Lung (tissue), 12 donors: ENCODE data around the gene SMG6. TPM values are rescaled to one million over a fixed set of nuclear protein-coding genes. Genes with fewer than 3 reads are reported as not detected.

Source experiments
- ATAC-seq: fragments of 200-7000 bp; cut with Tn5 transposase; one replicate; pipeline ENCODE4 v1.9.1; 2020; ENCODE audit warnings: moderate number of reproducible peaks; ENCODE audit not compliant: insufficient read depth, low FRiP score
- DNase-seq, 3 donors: peaks; one replicate each; pipeline ENCODE4 v3.0.0-alpha.2; 2013 to 2017
- H3K27ac ChIP-seq, 2 donors: one replicate each; pipeline ENCODE4 v1.5.1; 2013; ENCODE audit warnings: mild to moderate bottlenecking in 2 of 2, moderate library complexity in 2 of 2, control low read depth in 1 of 2, inconsistent platforms in 1 of 2, low read depth in 1 of 2, low read length in 1 of 2
- H3K27me3 ChIP-seq, 3 donors: one replicate each; pipeline ENCODE4 v1.5.1; 2013; ENCODE audit warnings: low read length in 2 of 3; ENCODE audit not compliant: control insufficient read depth in 3 of 3, insufficient read depth in 3 of 3
- H3K36me3 ChIP-seq, 4 donors: one replicate each; pipeline ENCODE4 v1.5.1; 2013; ENCODE audit warnings: low read length in 4 of 4, mild to moderate bottlenecking in 1 of 4, moderate library complexity in 1 of 4; ENCODE audit not compliant: control insufficient read depth in 4 of 4, insufficient read depth in 4 of 4
- H3K4me1 ChIP-seq, 5 donors: one replicate each; pipeline ENCODE4 v1.5.1; 2013; ENCODE audit warnings: low read length in 5 of 5, mild to moderate bottlenecking in 2 of 5, moderate library complexity in 1 of 5; ENCODE audit not compliant: control insufficient read depth in 5 of 5, insufficient read depth in 5 of 5
- H3K4me3 ChIP-seq: one replicate; pipeline ENCODE4 v1.5.1; 2013; ENCODE audit warnings: mild to moderate bottlenecking, control low read depth, moderate library complexity
- H3K9ac ChIP-seq, 2 donors: one replicate each; pipeline ENCODE4 v1.5.1; 2013; ENCODE audit warnings: low read length in 2 of 2, control low read depth in 1 of 2; ENCODE audit not compliant: insufficient read depth in 1 of 2
- H3K9me3 ChIP-seq, 4 donors: one replicate each; pipeline ENCODE4 v1.5.1; 2013; ENCODE audit warnings: low read length in 3 of 4, mild to moderate bottlenecking in 1 of 4, moderate library complexity in 1 of 4; ENCODE audit not compliant: control insufficient read depth in 4 of 4, insufficient read depth in 3 of 4
- CTCF ChIP-seq: IDR thresholded peaks from 2 replicates; pipeline ENCODE4 v1.5.1; 2012; ENCODE audit warnings: mild to moderate bottlenecking; ENCODE audit errors: control extremely low read depth, extremely low read depth
- WGBS, 2 donors: extraction: QIAGEN DNeasy Blood & Tissue Kit; methylation state at CpG; one replicate each; pipeline ENCODE4 v1.1.7; 2013; 5-methylcytosine and 5-hydroxymethylcytosine counted together
- polyA plus RNA-seq, 2 donors: library from polyadenylated mRNA; stranded (reverse); fragments of 200-250 nt; gene quantifications; one replicate each; pipeline ENCODE4 v1.2.1, GENCODE V29; 2013
- total RNA-seq, 2 donors: library from RNA; depleted of rRNA in 1 of 2; stranded (reverse); fragments of >200 nt in 1 of 2; gene quantifications; one replicate each; pipeline ENCODE4 v1.2.1, GENCODE V29; 2014 to 2021
- donor health status: control.
- donor health status: control.
- donor health status: Bipolar disorder and iron deficiency.
- donor health status: healthy.
- donor health status: DM: yes; HTN: yes; CAD: no.

Gene SMG6
- total and polyA plus RNA-seq, 4 donors: 17.6 to 45.1 (median 28.9) TPM

- H3K4me1 ChIP-seq: peaks cover 0 to 3% (median 0%) of the 10 kb centered on the region in 5 donors
- H3K9ac ChIP-seq: no peak overlapping the region
- no peak overlapping the region for H3K27ac ChIP-seq
- H3K27me3 ChIP-seq: no peaks in the 10 kb centered on the region
- DNase-seq: no peak
- H3K4me3 ChIP-seq: no peak overlapping the region
- ATAC-seq: no peak
- H3K36me3 ChIP-seq: peaks cover 0 to 6% (median 5%) of the 10 kb centered on the region in 4 donors
- no peaks in the 10 kb centered on the region for H3K9me3 ChIP-seq
- TF ChIP-seq CTCF: no peak
- 70 to 81% methylated on average over 5 of the region's 5 CpGs for WGBS, 2 donors
Measured at GRCh38 chr17:2253768-2254406, 49.7 kb downstream of the SMG6 start.

GRCh38 chr17:2253362-2253761 is 50.2 kb downstream of the SMG6 start:
- DNase-seq (no peak), ATAC-seq (no peak)
- Histone ChIP-seq H3K9ac (no peak overlapping the region), H3K4me1 (peaks cover 0 to 3% (median 0%) of the 10 kb centered on the region in 5 donors), H3K27me3 (no peaks in the 10 kb centered on the region), H3K27ac (no peak overlapping the region), H3K9me3 (no peaks in the 10 kb centered on the region), H3K4me3 (no peak overlapping the region), H3K36me3 (peaks cover 0 to 6% (median 5%) of the 10 kb centered on the region in 4 donors)
- no peak for TF ChIP-seq CTCF
- 89 to 90% methylated on average over 10 of the region's 10 CpGs for WGBS, 2 donors

- Histone ChIP-seq H3K4me1 (peaks cover 0 to 3% (median 0%) of the 10 kb centered on the region in 5 donors), H3K9ac (no peak overlapping the region), H3K4me3 (no peak overlapping the region), H3K27ac (no peak overlapping the region), H3K36me3 (peaks cover 0 to 6% (median 5%) of the 10 kb centered on the region in 4 donors), H3K27me3 (no peaks in the 10 kb centered on the region), H3K9me3 (no peaks in the 10 kb centered on the region)
- 80 to 95% methylated on average over 5 of the region's 5 CpGs for WGBS, 2 donors
- no peak for DNase-seq
- ATAC-seq: no peak
- no peak for TF ChIP-seq CTCF
Measured at GRCh38 chr17:2251098-2251497, 52.5 kb downstream of the SMG6 start.
